Stomach smooth muscle (tissue), 2 donors: ENCODE measurements around the gene ALLC.
"Not testable (repeated sequence)": the region's sequence is repeated elsewhere in the genome, so short reads cannot be mapped to it uniquely, and the experiment has no call there.

ENCODE experiments used
- H3K27ac ChIP-seq: one replicate; pipeline ENCODE4 v1.7.0; 2013; ENCODE audit warnings: mild to moderate bottlenecking, low read length, inconsistent platforms
- H3K27me3 ChIP-seq, 2 donors: one replicate each; pipeline ENCODE4 v1.7.0; 2013; ENCODE audit warnings: low read length in 2 of 2; ENCODE audit not compliant: insufficient read depth in 2 of 2, control insufficient read depth in 1 of 2
- H3K36me3 ChIP-seq, 2 donors: one replicate each; pipeline ENCODE4 v1.7.0; 2013; ENCODE audit warnings: low read length in 2 of 2; ENCODE audit not compliant: control insufficient read depth in 2 of 2, insufficient read depth in 2 of 2
- H3K4me1 ChIP-seq: one replicate; pipeline ENCODE4 v1.7.0; 2013; ENCODE audit warnings: low read length; ENCODE audit not compliant: control insufficient read depth, insufficient read depth
- H3K4me3 ChIP-seq, 2 donors: one replicate each; pipeline ENCODE4 v1.7.0; 2013; ENCODE audit warnings: low read length in 2 of 2
- H3K9ac ChIP-seq, 2 donors: one replicate each; pipeline ENCODE4 v1.7.0; 2013; ENCODE audit warnings: low read length in 2 of 2, mild to moderate bottlenecking in 1 of 2
- H3K9me3 ChIP-seq, 2 donors: one replicate each; pipeline ENCODE4 v1.7.0; 2013; ENCODE audit warnings: low read length in 2 of 2; ENCODE audit not compliant: control insufficient read depth in 2 of 2
- donor health status: healthy.
- donor health status: Pancreatic carcinoma.

ALLC gene

GRCh38 chr2:3616435-3617197 is 41.4 kb upstream of the ALLC start:
- not testable (repeated sequence) for H3K4me3 ChIP-seq, H3K9ac ChIP-seq, H3K4me1 ChIP-seq, H3K9me3 ChIP-seq, H3K27me3 ChIP-seq, H3K27ac ChIP-seq, H3K36me3 ChIP-seq

GRCh38 chr2:3617198-3617890 is 40.7 kb upstream of the ALLC start:
- Histone ChIP-seq H3K4me1 (no peaks in the 10 kb centered on the region), H3K9ac (no peak overlapping the region), H3K27ac (no peak overlapping the region), H3K36me3 (no peaks in the 10 kb centered on the region), H3K27me3 (no peaks in the 10 kb centered on the region), H3K4me3 (no peak overlapping the region), H3K9me3 (no peaks in the 10 kb centered on the region)

- Histone ChIP-seq H3K4me1 (no peaks in the 10 kb centered on the region), H3K27me3 (no peaks in the 10 kb centered on the region), H3K9ac (no peak overlapping the region), H3K36me3 (no peaks in the 10 kb centered on the region), H3K27ac (no peak overlapping the region), H3K4me3 (no peak overlapping the region), H3K9me3 (no peaks in the 10 kb centered on the region)
Measured at GRCh38 chr2:3618367-3618766, 39.6 kb upstream of the ALLC start.

GRCh38 chr2:3619033-3619432 is 39.0 kb upstream of the ALLC start:
- H3K9ac ChIP-seq, result no peak overlapping the region
- H3K27me3 ChIP-seq, result no peaks in the 10 kb centered on the region
- H3K4me3 ChIP-seq, result no peak overlapping the region
- H3K9me3 ChIP-seq, result peaks cover 0 to 3% of the 10 kb centered on the region in 2 donors
- no peaks in the 10 kb centered on the region for H3K4me1 ChIP-seq
- H3K36me3 ChIP-seq, result no peaks in the 10 kb centered on the region
- no peak overlapping the region for H3K27ac ChIP-seq

GRCh38 chr2:3619661-3620060 is 38.3 kb upstream of the ALLC start:
- H3K9me3 ChIP-seq, H3K4me1 ChIP-seq, H3K27me3 ChIP-seq, H3K4me3 ChIP-seq, H3K9ac ChIP-seq, H3K27ac ChIP-seq, H3K36me3 ChIP-seq: not testable (repeated sequence)

- Histone ChIP-seq H3K27ac (no peak overlapping the region), H3K9me3 (peaks cover 0 to 5% of the 10 kb centered on the region in 2 donors), H3K36me3 (no peaks in the 10 kb centered on the region), H3K9ac (no peak overlapping the region), H3K4me1 (no peaks in the 10 kb centered on the region), H3K27me3 (no peaks in the 10 kb centered on the region), H3K4me3 (no peak overlapping the region)
Measured at GRCh38 chr2:3620834-3621233, 37.2 kb upstream of the ALLC start.

GRCh38 chr2:3622967-3623366 is 35.0 kb upstream of the ALLC start:
- H3K4me1 ChIP-seq, result peaks cover 9% of the 10 kb centered on the region
- H3K9me3 ChIP-seq, result peaks cover 0 to 5% of the 10 kb centered on the region in 2 donors
- no peaks in the 10 kb centered on the region for H3K36me3 ChIP-seq
- H3K4me3 ChIP-seq, result no peak overlapping the region
- no peaks in the 10 kb centered on the region for H3K27me3 ChIP-seq
- H3K27ac ChIP-seq, result no peak overlapping the region
- no peak overlapping the region for H3K9ac ChIP-seq

- Histone ChIP-seq H3K27me3 (no peaks in the 10 kb centered on the region), H3K9me3 (peaks cover 0 to 5% of the 10 kb centered on the region in 2 donors), H3K4me1 (peaks cover 12% of the 10 kb centered on the region), H3K27ac (no peak overlapping the region), H3K4me3 (no peak overlapping the region), H3K9ac (no peak overlapping the region), H3K36me3 (no peaks in the 10 kb centered on the region)
Measured at GRCh38 chr2:3624059-3624794, 33.8 kb upstream of the ALLC start.

- no peak overlapping the region for H3K9ac ChIP-seq
- H3K4me1 ChIP-seq, result peaks cover 15% of the 10 kb centered on the region
- H3K9me3 ChIP-seq, result peaks cover 0 to 5% of the 10 kb centered on the region in 2 donors
- no peak overlapping the region for H3K4me3 ChIP-seq
- no peaks in the 10 kb centered on the region for H3K36me3 ChIP-seq
- H3K27ac ChIP-seq, result no peak overlapping the region
- no peaks in the 10 kb centered on the region for H3K27me3 ChIP-seq
Measured at GRCh38 chr2:3625186-3625585, 32.8 kb upstream of the ALLC start.

GRCh38 chr2:3626118-3626811 is 31.7 kb upstream of the ALLC start:
- Histone ChIP-seq H3K27ac (peak overlapping the region; percentile 49), H3K9ac (no peak overlapping the region), H3K4me3 (no peak overlapping the region), H3K4me1 (peaks cover 15% of the 10 kb centered on the region), H3K27me3 (no peaks in the 10 kb centered on the region), H3K9me3 (peaks cover 0 to 5% of the 10 kb centered on the region in 2 donors), H3K36me3 (no peaks in the 10 kb centered on the region)
